GM12875 (cell line): ENCODE results near the gene HCFC1.

Experiments used
- H3K4me3 ChIP-seq: one replicate; pipeline ENCODE4 v1.5.1; 2011; ENCODE audit warnings: low read depth, low read length, control low read depth
- CTCF ChIP-seq: IDR thresholded peaks from 2 replicates; pipeline ENCODE4 v1.5.1; 2011; ENCODE audit warnings: low read depth, mild to moderate bottlenecking, control low read depth, inconsistent platforms, low read length, moderate library complexity, borderline replicate concordance; ENCODE audit not compliant: insufficient read depth

Gene HCFC1

DNA sequence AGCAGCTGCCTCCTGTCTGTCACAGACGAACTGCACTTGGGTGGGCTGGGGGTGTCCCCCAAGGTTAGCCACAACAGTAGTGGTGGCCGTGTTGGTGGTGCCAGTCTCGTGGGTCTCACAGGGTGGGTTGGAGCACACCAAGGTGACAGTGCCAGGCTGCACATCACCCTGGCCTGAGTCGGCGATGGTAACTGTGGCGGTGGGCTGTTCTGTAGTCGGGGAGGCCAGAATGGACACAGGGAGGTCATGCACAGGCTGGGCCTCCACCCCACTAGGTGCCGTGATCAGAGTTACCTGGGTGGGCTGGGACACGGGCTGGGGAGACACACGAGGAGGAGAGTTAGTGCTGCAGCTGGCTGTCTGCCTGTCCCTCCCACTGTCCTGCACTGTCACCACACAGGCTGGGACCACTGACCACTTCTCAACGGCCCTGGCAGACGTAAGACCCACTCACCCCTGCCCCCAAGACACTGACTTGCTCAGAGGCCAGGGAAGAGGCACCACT lies 16.3 kb downstream of the HCFC1 start:
- TF ChIP-seq CTCF: no peak
- no peak overlapping the region for H3K4me3 ChIP-seq

DNA sequence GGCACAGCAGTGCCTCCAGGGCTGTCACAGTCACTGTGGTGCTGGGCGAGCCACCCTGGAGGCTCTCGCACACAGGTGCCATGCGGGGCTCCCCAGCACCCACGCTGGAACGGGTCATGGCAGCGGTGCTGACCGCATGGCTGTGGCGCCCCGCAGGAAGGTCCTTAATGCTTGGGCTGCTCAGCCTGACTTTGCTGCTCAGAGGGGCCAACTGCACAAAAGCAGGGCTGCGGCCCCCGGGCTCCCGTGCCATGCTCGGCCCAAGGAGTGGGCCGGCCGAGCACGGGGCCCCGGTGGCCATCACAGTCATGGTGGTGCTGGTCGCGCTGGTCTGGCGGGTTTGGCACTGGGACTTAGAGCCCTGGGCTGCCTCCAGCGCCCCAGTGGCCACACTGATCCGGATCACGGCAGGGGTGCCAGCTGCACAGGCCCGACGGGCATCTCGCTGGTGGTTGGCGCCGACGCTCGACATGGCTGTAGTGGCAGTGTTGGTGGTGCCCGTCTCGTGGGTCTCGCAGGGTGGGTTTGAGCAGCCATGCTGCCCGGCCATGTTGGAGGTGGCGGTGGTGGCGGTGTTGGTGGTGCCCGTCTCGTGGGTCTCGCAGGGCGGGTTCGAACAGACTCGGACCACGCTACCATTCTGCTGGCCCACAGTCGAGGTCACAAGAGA lies 16.9 kb downstream of the HCFC1 start:
- no peak for TF ChIP-seq CTCF

GRCh38 chrX:153953892-153954557 lies 17.6 kb downstream of the HCFC1 start:
- peak; percentile 26; the same call in 1 of the 2 replicates for TF ChIP-seq CTCF
- no peak overlapping the region for H3K4me3 ChIP-seq

More for the DNA sequence above, 16.9 kb downstream of the HCFC1 start:
- no peak overlapping the region for H3K4me3 ChIP-seq

- H3K4me3 ChIP-seq: no peak overlapping the region
- TF ChIP-seq CTCF: peak; percentile 99
Observed at GRCh38 chrX:153953342-153953830, 18.2 kb downstream of the HCFC1 start.

DNA sequence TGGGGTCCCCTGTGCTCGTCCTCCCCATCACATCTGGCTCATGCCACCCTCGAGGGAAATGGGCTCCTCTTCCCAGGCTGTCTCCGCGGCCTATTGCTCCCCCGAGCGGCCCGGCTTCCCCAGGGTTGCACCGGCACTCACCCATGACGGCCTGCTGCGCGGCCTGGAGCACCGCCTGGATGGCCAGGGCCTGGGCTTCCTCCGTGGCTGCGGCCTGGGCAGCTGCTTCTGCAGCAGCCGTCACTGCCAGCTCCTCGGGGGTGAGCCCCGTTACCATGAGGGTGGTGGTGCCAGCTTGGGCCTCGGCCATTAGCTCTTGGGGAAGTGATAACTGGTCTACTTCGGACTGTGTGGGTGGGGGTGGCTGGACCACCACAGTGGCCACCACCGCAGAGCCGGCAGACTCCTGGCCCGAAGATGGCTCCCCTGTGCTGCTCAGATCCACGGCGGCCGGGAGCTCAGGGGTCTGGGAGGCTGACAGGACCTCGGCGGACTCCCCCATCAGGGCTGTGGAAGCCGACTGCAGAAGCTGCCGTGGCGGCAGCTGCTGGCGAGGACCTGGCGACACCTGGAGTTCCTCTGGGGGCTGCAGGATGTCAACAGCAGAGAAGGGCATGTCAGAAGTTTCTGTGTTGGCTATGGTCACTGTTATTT lies 19.1 kb downstream of the HCFC1 start:
- no peak overlapping the region for H3K4me3 ChIP-seq
- TF ChIP-seq CTCF: no peak

- H3K4me3 ChIP-seq: no peak overlapping the region
- TF ChIP-seq CTCF: no peak
Observed at GRCh38 chrX:153951683-153952372, 19.8 kb downstream of the HCFC1 start.
